ENCODE measurements around the gene ZNF398.

GRCh38 chr7:149188213-149188612 is 41.0 kb downstream of the ZNF398 start:
- TF ChIP-seq CTCF (IDR thresholded peaks at IDR 0.05; ENCODE audit: low read depth, low read length), result no peak
- no peak for TF ChIP-seq EZH2phosphoT487 (IDR thresholded peaks at IDR 0.05; ENCODE audit: low read depth)

Data from OCI-LY3 (cell line).